Lower lobe of right lung (tissue), 2 donors: Measurements from ENCODE around the gene RGL1. TPM values are rescaled to one million over a fixed set of nuclear protein-coding genes. Genes with fewer than 3 reads are reported as not detected.

Source experiments
- ATAC-seq, 2 donors: fragments of 200-7000 bp; cut with Tn5 transposase; one replicate each; pipeline ENCODE4 v1.9.1; 2020 to 2022; ENCODE audit warnings: mild to moderate bottlenecking in 2 of 2, moderate library complexity in 2 of 2
- DNase-seq: peaks from one replicate; pipeline ENCODE4 v3.0.0-alpha.2; 2020
- H3K27ac ChIP-seq: fragments of 200-600 bp; one replicate; pipeline ENCODE4 v1.8.0; 2022
- H3K27me3 ChIP-seq: fragments of 200-600 bp; one replicate; pipeline ENCODE4 v1.8.0; 2022; ENCODE audit warnings: low read depth
- H3K36me3 ChIP-seq: fragments of 200-600 bp; one replicate; pipeline ENCODE4 v1.8.0; 2022; ENCODE audit warnings: mild to moderate bottlenecking
- H3K4me1 ChIP-seq: fragments of 200-600 bp; one replicate; pipeline ENCODE4 v1.8.0; 2022
- H3K4me3 ChIP-seq: fragments of 200-600 bp; one replicate; pipeline ENCODE4 v1.8.0; 2022; ENCODE audit warnings: mild to moderate bottlenecking
- H3K9me3 ChIP-seq: fragments of 200-600 bp; one replicate; pipeline ENCODE4 v1.8.0; 2022
- CTCF ChIP-seq: fragments of 200-600 bp; IDR thresholded peaks from one replicate; pipeline ENCODE4 v1.8.0; 2022; ENCODE audit warnings: antibody characterized with exemption, mild to moderate bottlenecking
- intact Hi-C: fragments of 100-400 bp; cut with DNase I; formaldehyde crosslinking; loops from one replicate; pipeline ENCODE4 v1.11.0; 2022
- total RNA-seq: library from RNA; stranded (reverse); fragmentation: NEBNext Ultra II Directional; extraction: Animal tissue kit (Norgen Biotek cat#: 25700); gene quantifications from one replicate; pipeline ENCODE4 v1.2.1, GENCODE V29; 2021
- donor health status: DM: no; HTN: yes; CAD: no; lungs with severe emphysema.

Gene RGL1
- total RNA-seq, 1 donor from 2014 or later, result 37.6 TPM

- no peak for DNase-seq
- H3K27ac ChIP-seq, result peak overlapping the region; percentile 73
- no peak for ATAC-seq
- H3K27me3 ChIP-seq, result no peaks in the 10 kb centered on the region
- H3K4me1 ChIP-seq, result peaks cover 81% of the 10 kb centered on the region
- H3K36me3 ChIP-seq, result no peaks in the 10 kb centered on the region
- intact Hi-C loops, result no loop called here
- TF ChIP-seq CTCF, result no peak
- no peak overlapping the region for H3K4me3 ChIP-seq
- H3K9me3 ChIP-seq, result no peaks in the 10 kb centered on the region
Observed at GRCh38 chr1:183876309-183876708, 71.4 kb downstream of the RGL1 start.

DNA sequence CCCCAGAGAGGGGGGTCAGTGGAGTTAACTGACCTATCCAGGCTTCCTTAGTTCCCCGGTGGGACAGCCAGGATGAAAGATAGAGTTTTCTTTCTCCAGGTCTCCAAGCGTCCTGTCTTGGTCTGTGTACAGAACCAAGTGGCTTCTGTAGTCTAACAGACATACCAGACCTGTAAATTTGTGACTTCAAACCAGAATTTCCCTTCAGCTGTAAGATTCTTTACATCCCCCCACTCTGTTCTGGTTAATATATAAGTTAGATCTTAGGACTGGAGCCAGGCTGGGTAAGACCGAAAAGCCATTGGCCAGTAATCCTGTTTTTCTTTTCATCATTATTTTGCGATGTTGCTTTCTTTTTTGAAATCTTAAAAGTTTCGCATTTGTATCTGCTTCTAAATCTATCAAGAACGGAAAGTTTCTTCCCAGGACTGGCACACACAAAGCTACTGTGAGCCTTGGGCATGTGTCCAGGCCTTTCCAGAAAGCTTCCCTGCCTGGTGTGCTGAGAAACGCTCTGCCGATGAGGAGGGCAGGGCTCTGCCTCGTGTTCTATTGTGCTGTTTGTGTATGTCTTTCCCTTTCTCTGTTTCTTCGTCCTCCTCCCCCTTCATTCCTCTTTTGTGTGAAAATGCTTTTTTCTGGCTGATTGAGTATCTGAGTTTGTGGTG lies 72.3 kb downstream of the RGL1 start:
- intact Hi-C loops, result no loop called here
- peak overlapping the region; percentile 73 for H3K27ac ChIP-seq
- H3K9me3 ChIP-seq, result no peaks in the 10 kb centered on the region
- DNase-seq, result peak; percentile 62
- ATAC-seq, result peak; percentile 64 to 82
- peak overlapping the region; percentile 7 for H3K4me3 ChIP-seq
- H3K36me3 ChIP-seq, result no peaks in the 10 kb centered on the region
- no peaks in the 10 kb centered on the region for H3K27me3 ChIP-seq
- no peak for TF ChIP-seq CTCF
- peaks cover 81% of the 10 kb centered on the region for H3K4me1 ChIP-seq

- TF ChIP-seq CTCF, result no peak
- Histone ChIP-seq H3K27me3 (no peaks in the 10 kb centered on the region), H3K4me1 (peaks cover 72% of the 10 kb centered on the region), H3K36me3 (peaks cover 10% of the 10 kb centered on the region), H3K4me3 (no peak overlapping the region), H3K27ac (no peak overlapping the region), H3K9me3 (no peaks in the 10 kb centered on the region)
- ATAC-seq (no peak), DNase-seq (no peak)
- intact Hi-C loops, result no loop called here
Observed at GRCh38 chr1:183879494-183879893, 74.6 kb downstream of the RGL1 start.

GRCh38 chr1:183879966-183880365 lies 75.0 kb downstream of the RGL1 start:
- Histone ChIP-seq H3K27me3 (no peaks in the 10 kb centered on the region), H3K27ac (peak overlapping the region; percentile 46), H3K4me3 (no peak overlapping the region), H3K36me3 (peaks cover 15% of the 10 kb centered on the region), H3K9me3 (no peaks in the 10 kb centered on the region), H3K4me1 (peaks cover 68% of the 10 kb centered on the region)
- DNase-seq (no peak), ATAC-seq (no peak)
- TF ChIP-seq CTCF, result no peak
- intact Hi-C loops, result no loop called here

- intact Hi-C loops, result no loop called here
- Histone ChIP-seq H3K9me3 (no peaks in the 10 kb centered on the region), H3K36me3 (peaks cover 22% of the 10 kb centered on the region), H3K27me3 (no peaks in the 10 kb centered on the region), H3K4me1 (peaks cover 64% of the 10 kb centered on the region), H3K27ac (peak overlapping the region; percentile 62), H3K4me3 (no peak overlapping the region)
- no peak for ATAC-seq
- no peak for DNase-seq
- no peak for TF ChIP-seq CTCF
Observed at GRCh38 chr1:183880531-183881243, 75.8 kb downstream of the RGL1 start.
